H1 (cell line): ENCODE data around the gene LDLRAD4. TPM values are rescaled to one million over a fixed set of nuclear protein-coding genes. Genes with fewer than 3 reads are reported as not detected.

Experiments
- CTCF ChIA-PET: fragments of 300-600 bp; sonication (Branson Sonifier 250); formaldehyde crosslinking; loops from one replicate; lab custom pipeline; 2021; ENCODE audit not compliant: partially characterized antibody; lab: Charles Lee
- POLR2A ChIA-PET: fragments of 300-600 bp; sonication (Branson Sonifier 250); formaldehyde crosslinking; loops from one replicate; lab custom pipeline; 2021; ENCODE audit warnings: inconsistent platforms; ENCODE audit not compliant: partially characterized antibody; lab: Charles Lee
- DNase-seq, 2 experiments: peaks; one replicate each; pipeline versions ENCODE4 v3.0.0 to v3.0.0-alpha.2; 2010 to 2022; ENCODE audit warnings: low spot score in 2 of 2, low read depth in 1 of 2, mixed read lengths in 1 of 2
- FAIRE-seq: peaks from 2 replicates; lab custom pipeline; 2011; peaks lifted over from hg19 to GRCh38; lab: Jason Lieb, UNC
- H2AFZ ChIP-seq: 2 replicates; pipeline ENCODE4 v1.8.1; 2012; ENCODE audit warnings: low read length, inconsistent platforms
- H2AK5ac ChIP-seq: 2 replicates; pipeline ENCODE4 v1.6.1; 2013; ENCODE audit warnings: low read depth, low read length
- H2BK120ac ChIP-seq: replicated peaks from 2 replicates; pipeline ENCODE3; 2013; ENCODE audit warnings: low read depth, low read length, inconsistent platforms
- H2BK12ac ChIP-seq: 2 replicates; pipeline ENCODE4 v1.6.1; 2013; ENCODE audit warnings: low read depth, low read length
- H2BK15ac ChIP-seq: 2 replicates; pipeline ENCODE4 v1.6.1; 2013; ENCODE audit warnings: low read length
- H2BK20ac ChIP-seq: 2 replicates; pipeline ENCODE4 v1.6.1; 2013; ENCODE audit warnings: low read length
- H2BK5ac ChIP-seq: 2 replicates; pipeline ENCODE4 v1.6.1; 2013; ENCODE audit warnings: low read depth, low read length
- H3K14ac ChIP-seq: 2 replicates; pipeline ENCODE4 v1.6.1; 2013; ENCODE audit warnings: inconsistent platforms; ENCODE audit not compliant: insufficient read length
- H3K18ac ChIP-seq: 2 replicates; pipeline ENCODE4 v1.6.1; 2013; ENCODE audit warnings: low read length; ENCODE audit errors: extremely low read depth
- H3K23ac ChIP-seq: 2 replicates; pipeline ENCODE4 v1.6.1; 2013; ENCODE audit warnings: inconsistent platforms; ENCODE audit not compliant: insufficient read length
- H3K23me2 ChIP-seq: 2 replicates; pipeline ENCODE4 v1.6.1; 2013; ENCODE audit warnings: low read depth, low read length
- H3K27ac ChIP-seq: 2 replicates; pipeline ENCODE4 v1.6.1; 2011; ENCODE audit warnings: low read depth, low read length, inconsistent platforms
- H3K27me3 ChIP-seq, 4 experiments: replicated peaks in 1 of 4; 1 replicate in 1 of 4; 2 replicates in 3 of 4; pipeline versions ENCODE4 v1.6.1 to v1.8.1; 2011 to 2013; ENCODE audit warnings: low read length in 3 of 4, mild to moderate bottlenecking in 3 of 4, inconsistent platforms in 2 of 4, mixed read lengths in 2 of 4, moderate library complexity in 1 of 4; ENCODE audit not compliant: control insufficient read depth in 3 of 4, insufficient read depth in 3 of 4; ENCODE audit errors: extremely low read depth in 1 of 4
- H3K36me3 ChIP-seq, 4 experiments: 2 replicates each; pipeline versions ENCODE4 v1.6.1 to v1.8.1; 2011 to 2013; ENCODE audit warnings: mild to moderate bottlenecking in 4 of 4, low read length in 3 of 4, moderate library complexity in 2 of 4, control low read depth in 1 of 4, inconsistent platforms in 1 of 4; ENCODE audit not compliant: insufficient read depth in 4 of 4, control insufficient read depth in 2 of 4
- H3K4ac ChIP-seq: replicated peaks from 2 replicates; pipeline ENCODE3; 2013; ENCODE audit warnings: low read length, low read depth, mixed read lengths, inconsistent platforms; ENCODE audit not compliant: insufficient read length
- H3K4me1 ChIP-seq, 4 experiments: replicated peaks in 1 of 4; 1 replicate in 1 of 4; 2 replicates in 3 of 4; pipeline versions ENCODE4 v1.6.1 to v1.8.1; 2011 to 2013; ENCODE audit warnings: low read length in 3 of 4, inconsistent platforms in 2 of 4, mixed read lengths in 1 of 4; ENCODE audit not compliant: insufficient read depth in 4 of 4, control insufficient read depth in 3 of 4
- H3K4me2 ChIP-seq, 2 experiments: 2 replicates each; pipeline versions ENCODE4 v1.6.1 to v1.8.1; 2011 to 2013; ENCODE audit warnings: low read depth in 2 of 2, low read length in 2 of 2, control low read depth in 1 of 2, inconsistent platforms in 1 of 2, mild to moderate bottlenecking in 1 of 2; ENCODE audit not compliant: insufficient read depth in 1 of 2
- H3K4me3 ChIP-seq, 4 experiments: fragments of 200-600, 300-600 bp in 1 of 4; sonication (generic), shearing (Covaris generic), sonication (Bioruptor Twin) in 1 of 4; 2 replicates each; pipeline versions ENCODE4 v1.5.1 to v1.8.1; 2011 to 2016; ENCODE audit warnings: low read length in 4 of 4, low read depth in 3 of 4, control low read depth in 2 of 4, inconsistent platforms in 2 of 4, mild to moderate bottlenecking in 2 of 4, mixed read lengths in 1 of 4, moderate library complexity in 1 of 4; ENCODE audit not compliant: insufficient read depth in 2 of 4; ENCODE audit errors: extremely low read depth in 1 of 4
- H3K56ac ChIP-seq: replicated peaks from 2 replicates; pipeline ENCODE3; 2013; ENCODE audit warnings: low read depth, mild to moderate bottlenecking, mixed read lengths, low read length, inconsistent platforms; ENCODE audit not compliant: insufficient read length
- H3K79me1 ChIP-seq: 2 replicates; pipeline ENCODE4 v1.6.1; 2013; ENCODE audit warnings: low read depth, low read length, control low read depth
- H3K79me2 ChIP-seq, 2 experiments: 2 replicates each; pipeline versions ENCODE4 v1.6.1 to v1.8.1; 2012 to 2013; ENCODE audit warnings: low read length in 2 of 2, mild to moderate bottlenecking in 2 of 2, inconsistent platforms in 1 of 2; ENCODE audit not compliant: insufficient read depth in 2 of 2, control insufficient read depth in 1 of 2
- H3K9ac ChIP-seq, 4 experiments: replicated peaks in 1 of 4; 1 replicate in 1 of 4; 2 replicates in 3 of 4; pipeline versions ENCODE4 v1.6.1 to v1.8.1; 2011 to 2013; ENCODE audit warnings: low read depth in 3 of 4, low read length in 3 of 4, control low read depth in 2 of 4, mild to moderate bottlenecking in 2 of 4, moderate library complexity in 2 of 4, inconsistent platforms in 1 of 4; ENCODE audit errors: extremely low read depth in 1 of 4
- H3K9me3 ChIP-seq, 2 experiments: 2 replicates each; pipeline versions ENCODE4 v1.6.1 to v1.8.1; 2012 to 2013; ENCODE audit warnings: mild to moderate bottlenecking in 2 of 2, moderate library complexity in 2 of 2, control low read depth in 1 of 2, inconsistent platforms in 1 of 2, low read depth in 1 of 2, low read length in 1 of 2, mixed read lengths in 1 of 2; ENCODE audit not compliant: insufficient read depth in 2 of 2
- H4K20me1 ChIP-seq, 2 experiments: replicated peaks in 1 of 2; 2 replicates each; pipeline versions ENCODE3 to v1.8.1; 2011 to 2013; ENCODE audit warnings: inconsistent platforms in 2 of 2, low read length in 2 of 2, mild to moderate bottlenecking in 1 of 2; ENCODE audit not compliant: insufficient read depth in 2 of 2, control insufficient read depth in 1 of 2
- H4K5ac ChIP-seq: 2 replicates; pipeline ENCODE4 v1.6.1; 2013; ENCODE audit warnings: low read length, low read depth, mixed read lengths, inconsistent platforms; ENCODE audit not compliant: insufficient read length
- H4K8ac ChIP-seq: 2 replicates; pipeline ENCODE4 v1.8.0; 2013; ENCODE audit warnings: mild to moderate bottlenecking, moderate library complexity, low read length, inconsistent platforms; ENCODE audit not compliant: insufficient read depth; ENCODE audit errors: extremely low read depth
- H4K91ac ChIP-seq: replicated peaks from 2 replicates; pipeline ENCODE3; 2013; ENCODE audit warnings: low read length, mixed read lengths, inconsistent platforms; ENCODE audit not compliant: insufficient read length
- CBX5 ChIP-seq: fragments of 300-800, 300-1000 bp; sonication (generic); IDR thresholded peaks from 2 replicates; pipeline ENCODE4 v1.7.1; 2016; ENCODE audit warnings: antibody characterized with exemption, low read length, low read depth
- whole genome bisulfite sequencing, 2 experiments: shearing (Covaris generic) in 1 of 2; methylation state at CpG; one replicate each; pipeline versions ENCODE4 v1.1.6 to v1.1.7; 2013 to 2015; ENCODE audit warnings: low lambda C conversion rate in 2 of 2, mixed read lengths in 2 of 2, inconsistent platforms in 1 of 2, low coverage in 1 of 2, missing lambda C conversion rate in 1 of 2; ENCODE audit not compliant: insufficient replicate concordance in 2 of 2, insufficient coverage in 1 of 2, insufficient read length in 1 of 2; ENCODE audit errors: extremely low coverage in 1 of 2, missing lambda C conversion rate in 1 of 2; 5-methylcytosine and 5-hydroxymethylcytosine counted together
- polyA plus RNA-seq, 7 experiments: library from polyadenylated mRNA; depleted of rRNA in 3 of 7; stranded (reverse) in 5 of 7; unstranded in 2 of 7; fragments of >200 nt in 5 of 7; fragments of 200-250 nt in 2 of 7; gene quantifications; 1 replicate in 5 of 7; 2 replicates in 1 of 7; 4 replicates in 1 of 7; pipeline versions ENCODE4 v1.2.1 to v1.2.3, GENCODE V29; 2011 to 2013; ENCODE audit warnings: missing spikeins in 2 of 7, mixed read lengths in 2 of 7
- total RNA-seq: library from RNA; stranded (reverse); fragmentation: NEBNext Ultra II Directional; extraction: Animal tissue kit (Norgen Biotek cat#: 25700); gene quantifications from 2 replicates; pipeline ENCODE4 v1.2.1, GENCODE V29; 2021

LDLRAD4 gene
- total and polyA plus RNA-seq, 2 of the 8 experiments (the other 6 are each of a cell fraction or from before 2014, with no cell fraction given) = 0.77 to 1.4 TPM

DNA sequence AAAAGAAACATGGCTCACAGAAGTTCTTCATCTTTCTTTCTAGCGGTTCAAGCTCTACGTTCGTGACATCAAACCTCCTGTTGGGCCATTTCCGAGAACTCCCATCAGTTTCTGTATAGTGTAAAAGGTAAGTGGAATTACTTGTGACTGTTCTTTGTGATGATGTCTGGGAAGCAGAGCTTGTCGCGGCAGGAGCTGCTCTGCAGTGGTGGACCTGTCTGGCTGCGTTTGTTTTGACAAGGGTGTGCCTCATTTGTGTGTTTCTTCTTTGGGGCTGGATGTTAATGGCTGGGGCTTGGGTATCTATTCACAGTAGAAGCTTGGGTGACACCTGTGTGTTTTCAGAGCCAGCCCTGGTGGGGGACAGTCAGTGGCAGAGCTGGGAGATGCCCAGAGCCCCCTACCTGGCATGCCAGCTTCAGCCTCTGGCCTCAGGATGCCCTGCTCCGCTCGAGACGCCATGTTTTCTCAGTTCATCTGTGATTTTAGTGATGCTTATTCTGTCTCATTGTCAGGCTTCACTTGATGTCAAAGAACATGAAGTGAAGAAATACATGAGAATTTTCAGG is 59.6 kb downstream of the LDLRAD4 start:
- POLR2A ChIA-PET = no interaction called here
- WGBS, 2 experiments = 92% methylated on average over 10 of the region's 10 CpGs; no CpG with 5 or more reads in 1 of the 2 experiments
- DNase-seq = no peak
- no peak for TF ChIP-seq CBX5

More for the DNA sequence above, 59.6 kb downstream of the LDLRAD4 start:
- Histone ChIP-seq H3K36me3 (no peaks in the 10 kb centered on the region), H2BK5ac (no peak overlapping the region), H3K9me3 (no peaks in the 10 kb centered on the region), H3K18ac (no peak overlapping the region), H3K9ac (no peak overlapping the region), H3K4me3 (no peak overlapping the region), H3K4me1 (peaks cover 0 to 5% (median 0%) of the 10 kb centered on the region in 4 experiments; a peak in 1 of 7 replicates), H4K8ac (no peak overlapping the region), H4K20me1 (no peaks in the 10 kb centered on the region), H2AFZ (no peak overlapping the region), H2BK120ac (no peak overlapping the region), H3K4ac (no peak overlapping the region), H3K27ac (no peak overlapping the region), H4K5ac (no peak overlapping the region), H3K14ac (no peak overlapping the region), H3K79me2 (no peaks in the 10 kb centered on the region), H2BK20ac (no peak overlapping the region), H3K79me1 (no peaks in the 10 kb centered on the region), H3K27me3 (peaks cover 0 to 3% (median 0%) of the 10 kb centered on the region in 4 experiments; a peak in 2 of 7 replicates), H2AK5ac (no peak overlapping the region), H2BK12ac (no peak overlapping the region), H2BK15ac (no peak overlapping the region), H3K56ac (no peak overlapping the region), H3K23ac (no peak overlapping the region), H4K91ac (no peak overlapping the region), H3K4me2 (no peak overlapping the region), H3K23me2 (no peaks in the 10 kb centered on the region)
- FAIRE-seq = no peak
- CTCF ChIA-PET = interaction anchor here (0.7 to 1.5 kb wide), 4 partner anchors 13 to 344 kb away, joined by 3 to 5 read pairs (median 4); no protein-coding TSS in a partner anchor
